K562 treated with DMSO at 1 percent for 12 hours (cell line): ENCODE data around the gene FIP1L1. TPM values are rescaled to one million over a fixed set of nuclear protein-coding genes. Genes with fewer than 3 reads are reported as not detected.

ENCODE experiments used
- total RNA-seq: library from RNA; unstranded; fragments of 300-600 nt; gene quantifications from 2 replicates; pipeline ENCODE4 v1.2.3, GENCODE V29; 2022; ENCODE audit not compliant: insufficient read depth

The FIP1L1 gene, protein sequence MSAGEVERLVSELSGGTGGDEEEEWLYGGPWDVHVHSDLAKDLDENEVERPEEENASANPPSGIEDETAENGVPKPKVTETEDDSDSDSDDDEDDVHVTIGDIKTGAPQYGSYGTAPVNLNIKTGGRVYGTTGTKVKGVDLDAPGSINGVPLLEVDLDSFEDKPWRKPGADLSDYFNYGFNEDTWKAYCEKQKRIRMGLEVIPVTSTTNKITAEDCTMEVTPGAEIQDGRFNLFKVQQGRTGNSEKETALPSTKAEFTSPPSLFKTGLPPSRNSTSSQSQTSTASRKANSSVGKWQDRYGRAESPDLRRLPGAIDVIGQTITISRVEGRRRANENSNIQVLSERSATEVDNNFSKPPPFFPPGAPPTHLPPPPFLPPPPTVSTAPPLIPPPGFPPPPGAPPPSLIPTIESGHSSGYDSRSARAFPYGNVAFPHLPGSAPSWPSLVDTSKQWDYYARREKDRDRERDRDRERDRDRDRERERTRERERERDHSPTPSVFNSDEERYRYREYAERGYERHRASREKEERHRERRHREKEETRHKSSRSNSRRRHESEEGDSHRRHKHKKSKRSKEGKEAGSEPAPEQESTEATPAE
- total RNA-seq = 44.4 and 66.9 TPM in 2 replicates

DNA sequence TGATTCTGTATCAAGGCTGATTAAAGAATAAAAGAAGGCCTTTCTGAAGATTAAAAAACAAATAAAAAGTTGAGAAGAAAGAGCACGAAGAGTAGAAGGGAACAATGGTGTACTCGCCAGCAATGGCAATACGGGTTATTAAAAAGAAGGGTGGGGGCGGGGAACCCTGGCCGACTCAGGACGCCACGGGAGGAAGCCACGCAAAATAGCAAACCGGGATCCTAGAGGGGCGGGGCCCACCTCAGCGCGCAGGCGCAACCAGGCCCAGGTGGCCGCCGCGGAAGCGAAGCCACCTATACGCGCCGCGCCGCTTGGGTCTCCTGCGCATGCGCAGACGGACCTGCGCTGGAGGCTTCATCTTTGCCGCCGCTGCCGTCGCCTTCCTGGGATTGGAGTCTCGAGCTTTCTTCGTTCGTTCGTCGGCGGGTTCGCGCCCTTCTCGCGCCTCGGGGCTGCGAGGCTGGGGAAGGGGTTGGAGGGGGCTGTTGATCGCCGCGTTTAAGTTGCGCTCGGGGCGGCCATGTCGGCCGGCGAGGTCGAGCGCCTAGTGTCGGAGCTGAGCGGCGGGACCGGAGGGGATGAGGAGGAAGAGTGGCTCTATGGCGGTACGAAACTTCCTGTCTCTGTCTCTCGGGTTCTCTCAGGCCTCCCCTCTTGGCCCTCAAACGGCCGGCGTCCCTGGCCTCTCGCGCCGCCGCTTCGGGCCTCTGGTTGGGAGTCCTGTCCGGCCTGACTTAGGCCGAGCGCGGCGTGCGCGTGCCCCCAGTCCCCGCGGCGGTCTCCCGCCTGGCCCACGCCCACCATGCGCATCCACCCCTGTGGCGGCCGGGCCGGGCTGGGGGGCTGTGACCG lies at the start of gene FIP1L1:
FIP1L1 (plus strand) TSS at position 323 of the 852 bp plus-strand sequence; CDS start at position 521, 198 bp downstream.

DNA sequence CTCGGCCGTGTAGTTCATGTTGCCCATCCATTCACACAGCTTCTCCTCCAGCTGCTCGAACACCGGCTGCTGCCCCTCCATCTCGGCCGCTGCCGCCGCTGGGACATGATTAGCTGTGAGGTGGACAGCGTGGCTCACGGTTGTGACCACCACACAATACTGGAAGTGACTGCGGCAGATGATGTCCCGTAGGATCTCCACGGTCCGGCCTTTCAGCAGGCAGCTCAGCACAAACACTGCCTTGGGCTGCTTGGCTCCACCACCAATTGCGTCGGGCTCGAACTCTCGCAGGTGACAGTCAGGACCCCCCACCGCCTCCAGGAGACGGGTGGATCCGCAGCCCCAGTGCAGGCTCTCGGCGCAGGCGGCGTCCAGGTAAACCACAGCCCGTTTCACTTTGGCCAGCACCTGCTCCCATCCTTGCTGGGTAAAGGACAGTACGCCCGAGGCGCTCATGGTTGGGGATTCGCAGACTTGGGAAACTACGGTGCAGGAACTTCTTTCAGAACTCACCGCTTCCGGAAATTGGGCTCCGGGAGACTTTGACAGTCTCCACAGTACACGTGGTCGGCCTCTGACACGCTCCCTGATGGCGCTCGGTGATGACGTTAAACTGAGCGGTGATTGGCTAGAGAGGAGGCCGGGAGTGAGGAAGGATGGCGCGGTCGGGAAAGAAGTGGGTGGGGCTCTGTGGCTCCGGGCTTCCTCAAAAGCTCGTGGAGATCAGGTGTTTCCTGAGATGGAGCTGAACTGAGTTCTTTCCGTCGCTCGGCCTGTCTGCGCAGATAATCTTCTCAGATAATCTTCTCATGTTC lies 11.7 kb upstream of the FIP1L1 start, which contains the start of gene SCFD2:
SCFD2 (minus strand) TSS at position 576 of the 815 bp plus-strand sequence.

Other genes with a start within 250 kb of the FIP1L1 start
- 5.9 and 7.6 TPM in 2 replicates for gene SCFD2, start 11.6 kb upstream of the FIP1L1 start, total RNA-seq
- 1.9 and 3.9 TPM in 2 replicates for gene LNX1, start 213.8 kb downstream of the FIP1L1 start, total RNA-seq